ENCODE data around the gene DCLK2. TPM values are rescaled to one million over a fixed set of nuclear protein-coding genes. Genes with fewer than 3 reads are reported as not detected.

DCLK2 gene
- total RNA-seq, 2 experiments from 2014 or later = not detected

DNA sequence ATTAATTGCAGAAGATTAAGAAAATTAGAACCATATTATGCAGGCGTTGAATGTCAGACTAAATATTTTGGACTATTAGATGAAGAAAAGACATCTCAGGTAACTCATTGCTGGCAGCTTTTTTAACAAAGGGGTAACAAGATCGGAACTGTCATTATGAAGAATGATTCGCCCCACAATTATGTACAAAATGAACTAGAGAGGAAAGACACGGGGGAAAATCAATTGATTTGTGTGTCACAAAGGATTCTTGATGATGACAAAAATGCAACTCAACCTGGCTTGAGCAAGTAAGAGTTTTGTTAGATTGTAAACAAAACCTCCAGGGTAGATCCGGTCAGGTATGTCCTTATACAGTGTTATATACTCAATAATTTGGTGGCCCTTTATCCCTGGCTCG is 12.5 kb upstream of the DCLK2 start:
- CTCF ChIA-PET (ENCODE audit: unreplicated experiment) = no interaction called here

DNA sequence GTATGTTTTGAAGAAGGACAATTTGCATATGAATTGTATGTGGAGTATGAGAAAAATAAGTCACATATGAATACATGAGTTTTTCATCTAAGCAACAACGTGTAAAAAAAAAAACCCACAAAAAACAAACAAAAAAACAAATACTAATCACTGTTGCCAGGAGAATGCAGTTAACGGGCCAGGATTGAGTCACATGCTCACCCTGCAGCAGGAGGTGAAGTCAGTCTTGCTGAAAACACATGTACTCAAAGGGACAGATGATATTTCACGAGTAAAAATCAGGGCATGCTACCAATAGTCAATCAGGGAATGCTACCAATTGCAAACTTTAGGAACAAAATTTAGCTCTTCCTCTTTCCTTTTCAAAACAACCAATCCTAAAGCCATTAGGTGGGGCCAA is 10.4 kb upstream of the DCLK2 start:
- intact Hi-C loops (cut with micrococcal nuclease; ENCODE audit: unreplicated experiment) = no loop called here
- BruUV-seq (replicated peaks) = no TSS peak
- ChIA-PET POLR2A (no interaction called here), CTCF (ENCODE audit: unreplicated experiment) (no interaction called here)
- no peak overlapping the region for H3K4me2 ChIP-seq (ENCODE audit: low read length)
- H3K79me2 ChIP-seq (ENCODE audit: insufficient read depth, low read depth, low read length) = no peaks in the 10 kb centered on the region
- no peak overlapping the region for H3K27ac ChIP-seq (ENCODE audit: low read depth, low read length, poor library complexity, severe bottlenecking)
- no peaks in the 10 kb centered on the region for H3K9me2 ChIP-seq (ENCODE audit: insufficient read depth, low read length)
- no peak for DNase-seq (ENCODE audit: low spot score)
- H3K9me3 ChIP-seq (ENCODE audit: low read length) = no peaks in the 10 kb centered on the region
- no peaks in the 10 kb centered on the region for H3K36me3 ChIP-seq (ENCODE audit: insufficient read depth, low read length)
- TF ChIP-seq EZH2phosphoT487 (IDR thresholded peaks at IDR 0.05; ENCODE audit: borderline replicate concordance, low read depth, low read length) = no peak
- TF ChIP-seq, protein P1, sequence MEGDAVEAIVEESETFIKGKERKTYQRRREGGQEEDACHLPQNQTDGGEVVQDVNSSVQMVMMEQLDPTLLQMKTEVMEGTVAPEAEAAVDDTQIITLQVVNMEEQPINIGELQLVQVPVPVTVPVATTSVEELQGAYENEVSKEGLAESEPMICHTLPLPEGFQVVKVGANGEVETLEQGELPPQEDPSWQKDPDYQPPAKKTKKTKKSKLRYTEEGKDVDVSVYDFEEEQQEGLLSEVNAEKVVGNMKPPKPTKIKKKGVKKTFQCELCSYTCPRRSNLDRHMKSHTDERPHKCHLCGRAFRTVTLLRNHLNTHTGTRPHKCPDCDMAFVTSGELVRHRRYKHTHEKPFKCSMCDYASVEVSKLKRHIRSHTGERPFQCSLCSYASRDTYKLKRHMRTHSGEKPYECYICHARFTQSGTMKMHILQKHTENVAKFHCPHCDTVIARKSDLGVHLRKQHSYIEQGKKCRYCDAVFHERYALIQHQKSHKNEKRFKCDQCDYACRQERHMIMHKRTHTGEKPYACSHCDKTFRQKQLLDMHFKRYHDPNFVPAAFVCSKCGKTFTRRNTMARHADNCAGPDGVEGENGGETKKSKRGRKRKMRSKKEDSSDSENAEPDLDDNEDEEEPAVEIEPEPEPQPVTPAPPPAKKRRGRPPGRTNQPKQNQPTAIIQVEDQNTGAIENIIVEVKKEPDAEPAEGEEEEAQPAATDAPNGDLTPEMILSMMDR (conservative IDR thresholded peaks at IDR 0.05; ENCODE audit: low read length) = no peak
- H4K20me1 ChIP-seq (ENCODE audit: insufficient read depth, low read length) = no peaks in the 10 kb centered on the region
- no peak overlapping the region for H2AFZ ChIP-seq (ENCODE audit: low read length)
- no peak overlapping the region for H3K4me3 ChIP-seq (ENCODE audit: low read depth, low read length, poor library complexity, severe bottlenecking)
- H3K4me1 ChIP-seq (ENCODE audit: insufficient read depth, low read length, poor library complexity, severe bottlenecking) = no peaks in the 10 kb centered on the region

More for the DNA sequence above, 12.5 kb upstream of the DCLK2 start:
- no peaks in the 10 kb centered on the region for H3K9me2 ChIP-seq (ENCODE audit: insufficient read depth, low read length)
- no peak overlapping the region for H3K4me3 ChIP-seq (ENCODE audit: low read depth, low read length, poor library complexity, severe bottlenecking)
- intact Hi-C loops (cut with micrococcal nuclease; ENCODE audit: unreplicated experiment) = no loop called here
- H4K20me1 ChIP-seq (ENCODE audit: insufficient read depth, low read length) = no peaks in the 10 kb centered on the region
- no peak overlapping the region for H3K27ac ChIP-seq (ENCODE audit: low read depth, low read length, poor library complexity, severe bottlenecking)
- POLR2A ChIA-PET = interaction anchor here (1.0 kb wide), 1 partner anchor 9 kb away, joined by 3 read pairs; no protein-coding TSS in a partner anchor
- BruUV-seq (replicated peaks) = no TSS peak
- TF ChIP-seq EZH2phosphoT487 (IDR thresholded peaks at IDR 0.05; ENCODE audit: borderline replicate concordance, low read depth, low read length) = no peak
- TF ChIP-seq, protein P1 (conservative IDR thresholded peaks at IDR 0.05; ENCODE audit: low read length) = no peak
- no peaks in the 10 kb centered on the region for H3K79me2 ChIP-seq (ENCODE audit: insufficient read depth, low read depth, low read length)
- no peaks in the 10 kb centered on the region for H3K4me1 ChIP-seq (ENCODE audit: insufficient read depth, low read length, poor library complexity, severe bottlenecking)
- no peak overlapping the region for H2AFZ ChIP-seq (ENCODE audit: low read length)
- no peak for DNase-seq (ENCODE audit: low spot score)
- H3K4me2 ChIP-seq (ENCODE audit: low read length) = no peak overlapping the region
- no peaks in the 10 kb centered on the region for H3K9me3 ChIP-seq (ENCODE audit: low read length)
- no peaks in the 10 kb centered on the region for H3K36me3 ChIP-seq (ENCODE audit: insufficient read depth, low read length)

GRCh38 chr4:150068300-150068960 is 9.8 kb upstream of the DCLK2 start:
- H3K36me3 ChIP-seq (ENCODE audit: insufficient read depth, low read length) = no peaks in the 10 kb centered on the region
- no peak overlapping the region for H3K27ac ChIP-seq (ENCODE audit: low read depth, low read length, poor library complexity, severe bottlenecking)
- POLR2A ChIA-PET = interaction anchor here (0.6 kb wide), 1 partner anchor 30 kb away, joined by 4 read pairs; no protein-coding TSS in a partner anchor
- no peak for TF ChIP-seq EZH2phosphoT487 (IDR thresholded peaks at IDR 0.05; ENCODE audit: borderline replicate concordance, low read depth, low read length)
- TF ChIP-seq, protein P1 (conservative IDR thresholded peaks at IDR 0.05; ENCODE audit: low read length) = no peak
- BruUV-seq (replicated peaks) = no TSS peak
- no peaks in the 10 kb centered on the region for H3K9me3 ChIP-seq (ENCODE audit: low read length)
- no peaks in the 10 kb centered on the region for H3K79me2 ChIP-seq (ENCODE audit: insufficient read depth, low read depth, low read length)
- no peaks in the 10 kb centered on the region for H3K9me2 ChIP-seq (ENCODE audit: insufficient read depth, low read length)
- no peak overlapping the region for H2AFZ ChIP-seq (ENCODE audit: low read length)
- CTCF ChIA-PET (ENCODE audit: unreplicated experiment) = no interaction called here
- no peaks in the 10 kb centered on the region for H4K20me1 ChIP-seq (ENCODE audit: insufficient read depth, low read length)
- no peak for DNase-seq (ENCODE audit: low spot score)
- no peak overlapping the region for H3K4me3 ChIP-seq (ENCODE audit: low read depth, low read length, poor library complexity, severe bottlenecking)
- H3K4me2 ChIP-seq (ENCODE audit: low read length) = no peak overlapping the region
- H3K4me1 ChIP-seq (ENCODE audit: insufficient read depth, low read length, poor library complexity, severe bottlenecking) = no peaks in the 10 kb centered on the region
- intact Hi-C loops (cut with micrococcal nuclease; ENCODE audit: unreplicated experiment) = no loop called here

All from OCI-LY7 (cell line).